ENCODE results near the gene DHX38.

DHX38 gene

DNA sequence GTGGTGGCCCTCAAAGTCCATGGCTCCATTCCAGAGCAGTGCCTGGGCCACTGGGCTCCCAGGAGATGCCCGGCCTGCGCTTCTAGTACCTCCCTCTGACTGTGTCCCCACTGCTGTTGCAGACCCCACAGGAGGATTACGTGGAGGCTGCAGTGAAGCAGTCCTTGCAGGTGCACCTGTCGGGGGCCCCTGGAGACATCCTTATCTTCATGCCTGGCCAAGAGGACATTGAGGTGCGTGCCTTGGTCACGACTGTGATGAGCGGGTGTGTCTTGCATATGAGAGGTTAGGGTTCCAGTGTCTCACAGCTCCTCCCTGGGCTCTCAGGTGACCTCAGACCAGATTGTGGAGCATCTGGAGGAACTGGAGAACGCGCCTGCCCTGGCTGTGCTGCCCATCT is 11.3 kb downstream of the DHX38 start:
- no peak for DNase-seq (ENCODE audit: low read depth)
- TF ChIP-seq, protein P1, sequence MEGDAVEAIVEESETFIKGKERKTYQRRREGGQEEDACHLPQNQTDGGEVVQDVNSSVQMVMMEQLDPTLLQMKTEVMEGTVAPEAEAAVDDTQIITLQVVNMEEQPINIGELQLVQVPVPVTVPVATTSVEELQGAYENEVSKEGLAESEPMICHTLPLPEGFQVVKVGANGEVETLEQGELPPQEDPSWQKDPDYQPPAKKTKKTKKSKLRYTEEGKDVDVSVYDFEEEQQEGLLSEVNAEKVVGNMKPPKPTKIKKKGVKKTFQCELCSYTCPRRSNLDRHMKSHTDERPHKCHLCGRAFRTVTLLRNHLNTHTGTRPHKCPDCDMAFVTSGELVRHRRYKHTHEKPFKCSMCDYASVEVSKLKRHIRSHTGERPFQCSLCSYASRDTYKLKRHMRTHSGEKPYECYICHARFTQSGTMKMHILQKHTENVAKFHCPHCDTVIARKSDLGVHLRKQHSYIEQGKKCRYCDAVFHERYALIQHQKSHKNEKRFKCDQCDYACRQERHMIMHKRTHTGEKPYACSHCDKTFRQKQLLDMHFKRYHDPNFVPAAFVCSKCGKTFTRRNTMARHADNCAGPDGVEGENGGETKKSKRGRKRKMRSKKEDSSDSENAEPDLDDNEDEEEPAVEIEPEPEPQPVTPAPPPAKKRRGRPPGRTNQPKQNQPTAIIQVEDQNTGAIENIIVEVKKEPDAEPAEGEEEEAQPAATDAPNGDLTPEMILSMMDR (IDR thresholded peaks at IDR 0.05; ENCODE audit: control insufficient read depth, extremely low read depth, insufficient read depth): no peak
- no peak overlapping the region for H3K4me3 ChIP-seq (ENCODE audit: low read depth, low read length)

DNA sequence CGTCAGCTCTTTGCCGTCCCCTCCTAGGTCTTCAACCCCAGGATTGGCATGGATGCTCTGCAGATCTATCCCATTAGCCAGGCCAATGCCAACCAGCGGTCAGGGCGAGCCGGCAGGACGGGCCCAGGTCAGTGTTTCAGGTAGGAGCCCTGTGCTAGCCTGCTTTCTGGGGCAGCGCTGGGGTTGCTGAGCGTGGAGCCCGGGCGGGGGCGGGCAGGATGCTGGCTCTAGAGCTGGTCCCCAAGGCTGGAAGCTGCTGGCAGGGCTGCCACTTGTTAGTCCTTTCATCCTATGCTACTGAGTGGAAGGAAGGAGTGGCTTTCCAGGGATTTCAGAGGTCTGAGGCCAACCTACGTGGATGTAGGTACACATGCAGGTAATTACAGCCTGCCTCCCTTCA is 12.3 kb downstream of the DHX38 start:
- no peak for DNase-seq (ENCODE audit: low read depth)
- no peak overlapping the region for H3K4me3 ChIP-seq (ENCODE audit: low read depth, low read length)
- TF ChIP-seq, protein P1 (IDR thresholded peaks at IDR 0.05; ENCODE audit: control insufficient read depth, extremely low read depth, insufficient read depth): no peak

DNA sequence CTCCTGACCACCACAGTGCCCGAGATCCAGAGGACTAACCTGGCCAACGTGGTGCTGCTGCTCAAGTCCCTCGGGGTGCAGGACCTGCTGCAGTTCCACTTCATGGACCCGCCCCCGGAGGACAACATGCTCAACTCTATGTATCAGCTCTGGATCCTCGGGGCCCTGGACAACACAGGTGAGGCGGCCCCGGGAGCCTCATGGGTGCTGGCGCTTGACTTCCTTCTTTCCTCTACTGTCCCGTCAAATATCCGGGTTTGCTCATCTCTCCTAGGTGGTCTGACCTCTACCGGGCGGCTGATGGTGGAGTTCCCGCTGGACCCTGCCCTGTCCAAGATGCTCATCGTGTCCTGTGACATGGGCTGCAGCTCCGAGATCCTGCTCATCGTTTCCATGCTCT is 13.7 kb downstream of the DHX38 start:
- TF ChIP-seq, protein P1 (IDR thresholded peaks at IDR 0.05; ENCODE audit: control insufficient read depth, extremely low read depth, insufficient read depth): no peak
- H3K4me3 ChIP-seq (ENCODE audit: low read depth, low read length): no peak overlapping the region
- no peak for DNase-seq (ENCODE audit: low read depth)

DNA sequence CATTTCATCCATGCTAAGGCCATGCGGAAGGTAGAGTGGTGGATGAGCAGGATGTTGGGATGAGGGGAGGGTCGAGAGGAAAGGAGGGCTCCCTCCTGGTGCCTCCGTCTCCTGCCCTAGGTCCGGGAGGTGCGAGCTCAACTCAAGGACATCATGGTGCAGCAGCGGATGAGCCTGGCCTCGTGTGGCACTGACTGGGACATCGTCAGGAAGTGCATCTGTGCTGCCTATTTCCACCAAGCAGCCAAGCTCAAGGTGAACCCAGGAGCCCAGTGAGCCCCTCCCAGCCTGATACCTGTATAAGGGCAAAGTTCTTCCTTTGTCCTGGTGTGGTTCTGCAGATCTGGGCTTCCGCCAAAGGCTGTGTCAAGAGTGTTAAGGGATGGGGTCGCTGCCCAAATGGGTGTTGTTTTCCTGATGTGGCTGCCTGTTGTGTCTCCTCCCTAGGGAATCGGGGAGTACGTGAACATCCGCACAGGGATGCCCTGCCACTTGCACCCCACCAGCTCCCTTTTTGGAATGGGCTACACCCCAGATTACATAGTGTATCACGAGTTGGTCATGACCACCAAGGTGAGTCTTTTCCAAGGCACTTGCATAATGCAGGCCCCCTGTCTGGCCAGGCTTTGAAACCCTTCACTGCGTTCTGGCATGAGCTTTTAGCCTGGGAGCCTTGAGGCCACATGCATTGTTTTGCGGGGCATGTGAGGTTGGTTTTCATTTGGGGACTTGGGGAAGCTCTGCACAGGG is 14.9 kb downstream of the DHX38 start:
- TF ChIP-seq, protein P1 (IDR thresholded peaks at IDR 0.05; ENCODE audit: control insufficient read depth, extremely low read depth, insufficient read depth): no peak
- H3K4me3 ChIP-seq (ENCODE audit: low read depth, low read length): no peak overlapping the region
- DNase-seq (ENCODE audit: low read depth): no peak

DNA sequence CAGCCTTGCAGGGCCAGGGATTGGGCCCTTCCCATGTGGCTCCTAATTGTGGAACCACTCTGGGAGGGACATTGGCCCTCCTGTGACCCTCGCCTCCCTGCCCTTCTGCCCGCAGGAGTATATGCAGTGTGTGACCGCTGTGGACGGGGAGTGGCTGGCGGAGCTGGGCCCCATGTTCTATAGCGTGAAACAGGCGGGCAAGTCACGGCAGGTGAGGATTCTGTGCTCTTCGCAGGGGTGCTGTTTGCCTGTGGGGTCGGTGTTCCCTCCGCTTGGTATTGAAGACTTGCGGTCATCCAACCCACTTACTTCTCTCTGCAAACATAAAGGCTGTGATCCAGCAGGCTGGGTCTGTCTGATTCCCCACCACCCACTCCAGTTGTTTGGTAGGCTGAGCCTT is 15.7 kb downstream of the DHX38 start:
- no peak overlapping the region for H3K4me3 ChIP-seq (ENCODE audit: low read depth, low read length)
- DNase-seq (ENCODE audit: low read depth): no peak
- TF ChIP-seq, protein P1 (IDR thresholded peaks at IDR 0.05; ENCODE audit: control insufficient read depth, extremely low read depth, insufficient read depth): no peak

DNA sequence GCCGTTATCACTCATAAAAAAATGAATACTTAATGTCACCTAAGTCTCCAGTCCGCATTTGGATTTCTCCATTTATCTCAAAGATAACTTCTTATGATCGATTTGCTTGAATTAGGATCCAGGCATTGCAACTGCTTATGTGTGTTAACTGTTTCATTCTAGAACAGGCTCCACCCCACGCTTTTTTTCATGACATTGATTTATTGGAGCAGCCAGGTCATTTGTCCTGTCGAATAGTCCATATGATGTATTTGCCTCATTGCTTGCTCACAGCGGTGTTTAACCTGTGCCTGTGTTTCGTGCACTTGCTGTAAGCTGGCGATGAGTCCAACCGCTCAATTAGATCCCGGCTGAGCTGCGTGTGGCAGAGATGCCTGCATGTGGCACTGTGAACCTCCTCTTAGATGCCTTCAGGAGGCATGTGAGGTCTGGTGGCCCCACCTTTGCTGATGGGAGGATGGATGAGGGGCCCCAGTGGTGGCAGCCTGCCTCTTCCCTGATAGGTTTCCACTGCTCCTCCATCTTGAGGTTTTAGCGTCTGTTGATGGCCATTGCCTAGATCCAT is 16.4 kb downstream of the DHX38 start:
- TF ChIP-seq, protein P1 (IDR thresholded peaks at IDR 0.05; ENCODE audit: control insufficient read depth, extremely low read depth, insufficient read depth): no peak
- no peak overlapping the region for H3K4me3 ChIP-seq (ENCODE audit: low read depth, low read length)

More for the DNA sequence above, 16.4 kb downstream of the DHX38 start:
- no peak for DNase-seq (ENCODE audit: low read depth)
